HG03139 (cell line): ENCODE data around the gene MGMT.

Experiments used
- ATAC-seq: cut with Tn5 transposase; IDR thresholded peaks from one replicate; pipeline ENCODE4 v1.9.1; 2021; ENCODE audit not compliant: unreplicated experiment

MGMT gene

GRCh38 chr10:129541200-129541599 lies 74.2 kb downstream of the MGMT start:
- ATAC-seq: no peak

- ATAC-seq: no peak
These were observed 74.9 kb downstream of the MGMT start for GRCh38 chr10:129541748-129542487.

- no peak for ATAC-seq
These were observed 75.5 kb downstream of the MGMT start for GRCh38 chr10:129542589-129542988.

DNA sequence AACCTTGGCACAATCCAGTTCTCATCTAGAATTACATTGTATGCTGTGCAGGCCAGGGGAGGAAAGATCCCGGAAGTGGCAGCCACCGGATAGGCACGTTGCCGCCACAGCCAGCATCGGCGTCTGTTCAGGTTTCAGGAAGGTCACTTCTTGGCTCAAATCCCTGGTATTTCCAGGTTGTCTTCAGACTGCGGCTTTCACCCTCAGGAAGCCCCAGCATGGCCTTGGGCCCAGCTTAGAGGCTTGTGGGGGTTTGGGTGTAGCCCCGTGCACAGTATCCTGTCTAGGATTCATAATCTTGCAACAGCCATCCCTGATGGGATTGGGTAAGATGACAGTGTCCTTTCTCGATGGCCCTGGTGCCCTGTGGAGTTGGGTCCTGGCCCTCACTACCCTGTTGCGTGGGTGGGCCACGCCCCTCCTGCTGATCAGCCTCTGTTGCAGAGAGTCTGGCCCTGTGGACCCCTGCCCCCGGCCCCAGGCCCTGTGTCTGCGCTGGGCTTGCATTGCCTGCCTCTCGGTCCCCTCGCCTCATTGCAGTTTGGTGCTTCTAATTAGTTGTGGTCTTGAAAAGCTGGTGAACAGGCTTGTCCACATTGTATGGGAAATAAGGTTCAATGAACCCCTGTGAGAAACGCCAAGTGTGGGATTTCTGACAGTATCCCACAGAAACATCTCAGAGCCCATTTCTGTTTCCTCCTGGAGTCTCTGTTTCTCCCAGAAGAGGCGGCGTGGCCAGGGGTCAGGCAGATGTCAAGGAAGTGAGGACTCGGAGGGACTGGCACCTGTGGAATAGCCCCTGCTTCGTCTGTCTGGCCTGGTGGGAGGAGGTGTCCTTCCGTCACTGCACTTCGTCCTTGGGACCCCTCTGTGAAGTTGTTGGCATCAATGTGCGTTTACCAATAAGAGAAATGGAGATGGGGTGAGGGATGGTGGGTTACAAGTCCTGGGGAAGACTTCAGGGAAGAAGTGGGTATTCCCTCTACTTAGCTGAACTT lies 77.5 kb downstream of the MGMT start:
- no peak for ATAC-seq

- no peak for ATAC-seq
These were observed 78.2 kb downstream of the MGMT start for GRCh38 chr10:129545261-129545660.

- no peak for ATAC-seq
These were observed 79.1 kb downstream of the MGMT start for GRCh38 chr10:129546106-129546505.

DNA sequence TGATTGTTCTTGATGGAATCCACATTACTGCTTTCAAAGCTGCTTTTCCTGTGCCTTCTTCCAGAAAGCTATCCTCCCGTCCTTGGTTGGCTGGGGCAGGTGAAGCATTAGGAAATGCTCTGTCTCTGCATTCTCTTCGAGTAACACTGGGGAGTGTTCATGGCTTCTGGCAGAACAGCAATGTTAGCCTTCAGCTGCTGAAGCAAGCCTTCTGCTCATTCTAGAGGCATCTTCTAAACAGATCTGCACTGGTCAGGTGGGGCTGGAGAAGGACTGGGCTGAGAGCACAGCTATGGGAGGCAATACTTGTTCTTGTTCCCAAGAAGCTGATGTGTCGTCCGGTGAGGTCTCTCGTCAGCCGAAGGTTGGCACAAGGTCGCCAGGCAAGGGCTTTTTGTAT lies 80.6 kb downstream of the MGMT start:
- ATAC-seq: no peak

GRCh38 chr10:129548600-129548999 lies 81.6 kb downstream of the MGMT start:
- no peak for ATAC-seq

- no peak for ATAC-seq
These were observed 83.0 kb downstream of the MGMT start for GRCh38 chr10:129550076-129550475.

GRCh38 chr10:129550658-129551057 lies 83.6 kb downstream of the MGMT start:
- no peak for ATAC-seq

DNA sequence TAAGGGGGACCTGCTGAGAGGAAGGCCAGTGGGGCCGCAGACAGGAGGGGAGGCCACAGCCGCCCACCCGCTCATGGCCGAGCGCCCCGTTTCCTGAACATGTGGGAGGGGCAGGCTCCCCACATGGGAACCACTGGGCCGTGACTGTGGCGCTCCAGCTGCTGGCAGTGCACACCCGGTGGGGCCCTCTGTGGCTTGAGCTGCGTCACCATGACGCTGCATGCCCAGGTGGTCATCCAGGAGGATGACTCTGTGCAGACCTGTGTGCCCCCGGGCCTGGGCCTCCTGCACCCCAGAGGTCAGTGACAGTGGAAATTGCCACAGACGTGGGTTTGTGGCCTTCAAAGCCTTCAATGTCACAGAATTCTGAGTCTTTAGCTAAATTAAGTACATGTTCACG lies 85.1 kb downstream of the MGMT start:
- ATAC-seq: no peak

DNA sequence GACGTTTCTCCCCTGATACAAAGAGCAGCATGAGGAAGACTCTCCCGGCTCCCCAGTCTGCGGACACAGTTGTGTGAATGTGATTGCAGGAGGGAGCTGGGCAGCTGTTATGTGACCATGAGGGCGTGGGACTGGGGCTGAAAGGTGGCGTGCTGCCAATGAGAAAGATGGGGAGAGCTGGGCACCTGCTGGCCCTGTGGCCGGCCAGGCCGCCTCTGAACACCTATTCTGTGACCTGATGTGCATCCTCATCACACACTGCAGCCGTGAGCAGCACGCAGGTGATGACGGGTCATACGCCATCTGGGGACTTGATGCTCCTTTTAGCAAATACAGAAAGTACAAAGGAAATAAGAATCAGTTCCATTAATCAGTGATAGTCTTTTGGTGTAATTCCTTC lies 86.9 kb downstream of the MGMT start:
- ATAC-seq: no peak

- no peak for ATAC-seq
These were observed 89.3 kb downstream of the MGMT start for GRCh38 chr10:129556316-129556715.

DNA sequence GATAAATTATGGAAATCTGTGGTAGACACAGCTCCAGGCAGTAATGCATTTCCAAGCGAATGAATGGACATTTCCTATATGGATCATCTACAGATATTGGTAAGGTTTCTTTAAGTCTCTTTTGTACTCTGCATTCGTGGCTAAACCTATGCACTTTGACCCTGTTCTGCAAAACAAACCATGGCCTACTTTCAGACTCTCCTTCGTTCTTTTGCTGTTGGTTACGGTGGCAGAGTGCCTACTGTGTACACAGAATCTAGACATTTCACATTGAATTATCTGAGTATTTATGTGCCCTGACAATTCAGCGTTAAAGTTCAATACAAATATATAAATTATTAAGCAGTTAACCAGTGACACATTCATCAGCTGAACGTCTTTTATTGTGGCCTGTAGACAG lies 93.3 kb downstream of the MGMT start:
- no peak for ATAC-seq

DNA sequence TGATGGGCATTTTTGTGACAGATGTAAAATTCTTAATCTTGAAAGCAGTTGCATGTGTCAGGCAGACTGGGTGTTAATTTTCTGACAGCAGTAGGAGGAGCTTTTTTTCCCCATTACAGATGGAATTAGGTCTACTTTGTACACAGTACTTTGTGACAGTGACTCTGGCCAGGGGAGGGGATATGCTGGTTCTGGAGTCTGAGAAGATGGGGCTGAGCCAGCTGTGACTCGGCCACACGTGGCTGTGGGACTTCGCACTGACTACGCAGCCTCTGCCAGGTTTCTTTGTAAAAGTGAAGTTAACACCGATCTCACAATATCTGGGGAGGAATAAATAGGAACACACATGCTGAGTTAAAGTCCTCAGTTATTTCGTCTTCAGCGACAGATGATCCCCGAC lies 95.4 kb downstream of the MGMT start:
- no peak for ATAC-seq

DNA sequence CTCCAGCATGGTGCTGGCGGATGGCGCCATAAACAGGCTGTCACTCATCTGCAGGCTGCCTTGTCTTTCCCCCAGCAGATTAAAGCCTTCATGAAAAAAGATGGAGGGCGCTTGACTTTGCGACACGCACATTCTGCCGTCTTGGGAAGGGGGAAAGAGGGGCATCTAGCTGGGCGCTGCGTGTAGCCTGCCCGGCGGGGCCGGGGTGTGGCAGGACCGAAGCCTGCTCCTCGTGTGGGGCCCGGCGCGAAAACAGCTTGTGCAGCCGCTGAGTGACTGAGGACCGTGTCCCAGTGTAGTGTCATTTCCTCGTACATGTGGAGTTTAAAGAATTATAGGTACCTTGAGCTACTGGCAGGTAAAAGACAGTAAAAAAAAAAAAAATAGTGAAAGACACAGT lies 97.9 kb downstream of the MGMT start:
- no peak for ATAC-seq

DNA sequence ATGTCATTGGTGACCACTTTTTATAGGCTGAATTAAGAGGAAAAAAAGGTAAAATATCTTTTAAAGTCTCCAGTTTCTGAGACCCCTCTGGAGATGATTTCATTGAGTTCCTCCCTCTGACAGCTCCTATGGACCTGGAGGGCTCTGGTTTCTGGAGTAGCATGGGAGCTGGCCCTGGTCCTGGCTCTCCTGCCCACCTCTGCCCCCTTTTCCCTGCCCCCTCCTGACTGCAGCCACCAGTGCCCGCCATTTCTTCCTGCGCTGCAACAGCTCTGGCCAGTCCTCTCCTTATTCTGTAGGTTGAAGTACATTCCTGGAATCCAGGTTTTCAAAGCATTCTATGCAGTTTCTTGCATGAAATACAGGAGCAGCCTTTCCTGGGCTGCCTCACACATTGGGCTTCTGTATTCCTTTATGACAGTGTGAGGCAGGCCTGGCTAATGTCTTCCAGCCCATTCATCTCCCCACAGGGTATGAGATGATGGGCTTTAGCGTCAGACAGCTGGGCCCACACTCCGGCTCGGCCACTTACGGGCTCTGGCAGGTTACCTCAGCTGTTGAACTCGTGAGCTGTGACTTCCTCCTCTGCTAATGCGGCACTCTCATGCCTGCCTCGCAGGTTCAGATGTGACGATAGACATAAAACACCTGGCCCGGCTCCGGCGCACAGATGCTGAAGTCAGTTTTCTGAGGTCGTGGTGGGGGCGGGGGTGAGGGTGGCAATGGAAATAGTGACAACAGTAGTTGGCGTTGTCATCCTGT lies 101.7 kb downstream of the MGMT start:
- ATAC-seq: no peak

DNA sequence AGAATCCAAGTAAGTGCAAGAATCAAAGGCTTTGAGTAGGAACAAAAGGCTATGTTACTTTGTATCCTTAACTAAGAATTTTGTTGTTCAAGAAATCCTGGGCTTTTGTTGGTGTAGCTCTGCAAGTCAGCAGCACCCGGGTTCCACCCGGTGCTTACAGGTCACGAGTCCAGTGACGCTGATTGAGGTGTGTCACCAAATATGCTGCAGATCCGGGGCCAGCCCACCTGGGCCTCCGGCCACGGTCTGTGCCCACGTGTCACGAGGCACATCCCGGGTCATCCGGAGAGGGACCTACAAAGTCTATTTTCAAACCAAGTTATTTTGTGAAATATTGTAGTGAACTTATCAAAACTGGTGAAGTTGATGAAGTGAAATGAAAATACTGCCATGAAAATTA lies 103.1 kb downstream of the MGMT start:
- ATAC-seq: no peak

DNA sequence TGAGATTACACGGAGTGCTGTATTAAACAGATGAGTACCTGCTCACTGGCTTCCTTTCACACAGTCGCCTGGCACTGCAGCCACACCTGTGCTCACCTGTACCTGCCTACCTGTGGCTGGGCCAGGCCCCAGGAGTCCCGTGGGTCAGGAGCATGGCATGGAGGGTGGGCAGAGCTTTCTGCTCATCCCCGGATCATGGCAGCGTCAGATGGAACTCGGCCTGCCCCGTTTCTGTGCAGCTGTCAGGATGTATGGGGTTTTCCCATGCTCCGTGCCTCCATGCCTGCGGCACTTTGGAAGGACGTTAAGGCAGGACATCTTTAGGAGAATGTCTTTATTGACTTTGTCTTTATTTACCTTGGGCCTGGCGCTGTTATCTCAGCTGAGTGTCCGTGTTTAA lies 112.2 kb downstream of the MGMT start:
- ATAC-seq: no peak

GRCh38 chr10:129580010-129580409 lies 113.0 kb downstream of the MGMT start:
- ATAC-seq: no peak

- ATAC-seq: no peak
These were observed 113.9 kb downstream of the MGMT start for GRCh38 chr10:129580901-129581300.
